Effector CD8-positive, alpha-beta T cell (primary cell): ENCODE results near the gene REEP6.
"Not testable (repeated sequence)": the region's sequence is repeated elsewhere in the genome, so short reads cannot be mapped to it uniquely, and the experiment has no call there.

ENCODE experiments used
- DNase-seq: peaks from one replicate; lab custom pipeline; 2025; lab: John Stamatoyannopoulos, UW

The REEP6 gene

GRCh38 chr19:1507763-1508506 is 17.0 kb downstream of the REEP6 start:
- peak; percentile 86 for DNase-seq

- no peak for DNase-seq
These were observed 17.5 kb downstream of the REEP6 start for GRCh38 chr19:1508507-1508856.

- no peak for DNase-seq
These were observed 18.8 kb downstream of the REEP6 start for GRCh38 chr19:1509602-1510441.

GRCh38 chr19:1510442-1510806 is 19.4 kb downstream of the REEP6 start:
- DNase-seq = no peak

GRCh38 chr19:1510807-1511206 is 19.8 kb downstream of the REEP6 start:
- no peak for DNase-seq

- DNase-seq = no peak
These were observed 20.6 kb downstream of the REEP6 start for GRCh38 chr19:1511318-1512317.

GRCh38 chr19:1512671-1513498 is 21.9 kb downstream of the REEP6 start, which contains the start of gene ADAMTSL5:
ADAMTSL5 (minus strand) TSS chr19:1513019; CDS start chr19:1510943, 2,076 bp downstream.
- DNase-seq = peak; percentile 25

GRCh38 chr19:1513499-1514294 is 22.7 kb downstream of the REEP6 start:
- peak; percentile 53 for DNase-seq

GRCh38 chr19:1514295-1514661 is 23.3 kb downstream of the REEP6 start:
- no peak for DNase-seq

- DNase-seq = no peak
These were observed 24.2 kb downstream of the REEP6 start for GRCh38 chr19:1514986-1515721.

- DNase-seq = no peak
These were observed 25.4 kb downstream of the REEP6 start for GRCh38 chr19:1516395-1516753.

- DNase-seq = no peak
These were observed 27.5 kb downstream of the REEP6 start for GRCh38 chr19:1518471-1518870.

- DNase-seq = not testable (repeated sequence)
These were observed 28.8 kb downstream of the REEP6 start for GRCh38 chr19:1519802-1520201.

- no peak for DNase-seq
These were observed 29.3 kb downstream of the REEP6 start for GRCh38 chr19:1520203-1520780.

- no peak for DNase-seq
These were observed 30.7 kb downstream of the REEP6 start for GRCh38 chr19:1521636-1522035.

- no peak for DNase-seq
These were observed 31.1 kb downstream of the REEP6 start for GRCh38 chr19:1522061-1522460.

- no peak for DNase-seq
These were observed 31.9 kb downstream of the REEP6 start for GRCh38 chr19:1522838-1523237.

- no peak for DNase-seq
These were observed 32.7 kb downstream of the REEP6 start, which contains the start of gene PLK5 for GRCh38 chr19:1523412-1524286. PLK5 (plus strand) TSS chr19:1524077; CDS start chr19:1526997, 2,920 bp downstream.
